Nucleus accumbens (tissue), 56 donors: ENCODE results near the gene MUC6.

Experiments
- DNase-seq, 56 donors: peaks; one replicate each; lab custom pipeline; 2025; lab: John Stamatoyannopoulos, UW

The MUC6 gene

GRCh38 chr11:1053121-1053901 lies 16.8 kb upstream of the MUC6 start:
- DNase-seq: no peak

- no peak for DNase-seq
These were observed 15.9 kb upstream of the MUC6 start for GRCh38 chr11:1052133-1053011.

GRCh38 chr11:1051356-1052132 lies 15.0 kb upstream of the MUC6 start:
- DNase-seq: peak in 1 of 56 donors; percentile 6

GRCh38 chr11:1050581-1051355 lies 14.2 kb upstream of the MUC6 start:
- peak in 33 of 56 donors; percentile 5 to 62 (median 26) for DNase-seq

- DNase-seq: no peak
These were observed 13.5 kb upstream of the MUC6 start for GRCh38 chr11:1049911-1050580.

GRCh38 chr11:1049431-1049891 lies 12.9 kb upstream of the MUC6 start:
- no peak for DNase-seq

- no peak for DNase-seq
These were observed 12.5 kb upstream of the MUC6 start for GRCh38 chr11:1049071-1049405.

- no peak for DNase-seq
These were observed 12.0 kb upstream of the MUC6 start for GRCh38 chr11:1048375-1049070.

- no peak for DNase-seq
These were observed 11.2 kb upstream of the MUC6 start for GRCh38 chr11:1047595-1048156.

GRCh38 chr11:1044160-1044559 lies 7.6 kb upstream of the MUC6 start:
- no peak for DNase-seq

GRCh38 chr11:1043563-1044096 lies 7.1 kb upstream of the MUC6 start:
- DNase-seq: no peak

- no peak for DNase-seq
These were observed 6.4 kb upstream of the MUC6 start for GRCh38 chr11:1042626-1043562.

GRCh38 chr11:1041936-1042608 lies 5.6 kb upstream of the MUC6 start:
- no peak for DNase-seq

GRCh38 chr11:1041471-1041870 lies 5.0 kb upstream of the MUC6 start:
- no peak for DNase-seq

- no peak for DNase-seq
These were observed 4.6 kb upstream of the MUC6 start for GRCh38 chr11:1041149-1041467.

GRCh38 chr11:1040428-1041148 lies 4.1 kb upstream of the MUC6 start:
- DNase-seq: no peak
